IMR-90 (cell line): ENCODE data around the gene GPLD1.

Experiments used
- MAFK ChIP-seq: IDR thresholded peaks from 2 replicates; pipeline ENCODE4 v1.6.1; 2012; ENCODE audit warnings: low read depth, low read length, improper control_type of control experiment
- POLR2A ChIP-seq: IDR thresholded peaks from 2 replicates; pipeline ENCODE4 v1.6.1; 2012; ENCODE audit warnings: mild to moderate bottlenecking, low read depth, low read length
- RAD21 ChIP-seq: IDR thresholded peaks from 2 replicates; pipeline ENCODE4 v1.6.1; 2012; ENCODE audit warnings: low read length, improper control_type of control experiment
- TF ChIP-seq, protein P1 (sequence below): conservative IDR thresholded peaks from 2 replicates; pipeline ENCODE4 v1.5.1; 2012; ENCODE audit warnings: mild to moderate bottlenecking, low read depth, low read length, improper control_type of control experiment

DNA sequence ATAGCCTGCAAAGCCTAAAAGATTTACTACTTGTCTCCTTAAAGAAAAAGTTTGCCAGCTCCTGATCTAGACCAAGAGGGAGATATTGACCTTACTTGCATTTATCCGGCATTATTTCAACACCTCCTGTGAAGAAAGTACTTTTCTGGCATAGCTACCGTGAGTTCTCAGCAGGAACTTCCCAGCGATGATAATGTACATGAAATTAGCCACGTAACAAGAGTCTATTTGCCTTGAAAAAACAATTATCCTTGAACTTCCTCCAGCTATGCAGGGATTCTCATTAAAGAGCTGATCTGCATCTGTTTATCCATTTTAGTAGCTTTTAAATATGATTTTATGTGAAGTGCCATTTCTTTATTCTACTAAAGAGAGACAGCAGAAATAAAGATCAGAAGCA lies 47.1 kb upstream of the GPLD1 start:
- TF ChIP-seq POLR2A, result no peak
- TF ChIP-seq, protein P1, sequence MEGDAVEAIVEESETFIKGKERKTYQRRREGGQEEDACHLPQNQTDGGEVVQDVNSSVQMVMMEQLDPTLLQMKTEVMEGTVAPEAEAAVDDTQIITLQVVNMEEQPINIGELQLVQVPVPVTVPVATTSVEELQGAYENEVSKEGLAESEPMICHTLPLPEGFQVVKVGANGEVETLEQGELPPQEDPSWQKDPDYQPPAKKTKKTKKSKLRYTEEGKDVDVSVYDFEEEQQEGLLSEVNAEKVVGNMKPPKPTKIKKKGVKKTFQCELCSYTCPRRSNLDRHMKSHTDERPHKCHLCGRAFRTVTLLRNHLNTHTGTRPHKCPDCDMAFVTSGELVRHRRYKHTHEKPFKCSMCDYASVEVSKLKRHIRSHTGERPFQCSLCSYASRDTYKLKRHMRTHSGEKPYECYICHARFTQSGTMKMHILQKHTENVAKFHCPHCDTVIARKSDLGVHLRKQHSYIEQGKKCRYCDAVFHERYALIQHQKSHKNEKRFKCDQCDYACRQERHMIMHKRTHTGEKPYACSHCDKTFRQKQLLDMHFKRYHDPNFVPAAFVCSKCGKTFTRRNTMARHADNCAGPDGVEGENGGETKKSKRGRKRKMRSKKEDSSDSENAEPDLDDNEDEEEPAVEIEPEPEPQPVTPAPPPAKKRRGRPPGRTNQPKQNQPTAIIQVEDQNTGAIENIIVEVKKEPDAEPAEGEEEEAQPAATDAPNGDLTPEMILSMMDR, result no peak
- no peak for TF ChIP-seq RAD21
- no peak for TF ChIP-seq MAFK
